CD14-positive monocyte (primary cell): ENCODE data around the gene ARF6. TPM values are rescaled to one million over a fixed set of nuclear protein-coding genes. Genes with fewer than 3 reads are reported as not detected.

Source experiments
- DNase-seq, 3 donors: peaks; one replicate each; pipeline ENCODE4 v3.0.0-alpha.2; 2011 to 2022
- H2AFZ ChIP-seq: 2 replicates; pipeline ENCODE4 v1.6.0; 2012; ENCODE audit warnings: mild to moderate bottlenecking, low read depth, low read length, inconsistent platforms; ENCODE audit not compliant: insufficient read depth, poor library complexity, severe bottlenecking
- H3K27ac ChIP-seq, 2 donors: 1 replicate in 1 of 2; 2 replicates in 1 of 2; pipeline ENCODE4 v1.5.1; 2012 to 2013; ENCODE audit warnings: low read length in 2 of 2, control low read depth in 1 of 2, inconsistent platforms in 1 of 2, low read depth in 1 of 2, mild to moderate bottlenecking in 1 of 2
- H3K27me3 ChIP-seq, 2 donors: one replicate each; pipeline versions ENCODE4 v1.6.0 to v1.6.1; 2011 to 2013; ENCODE audit warnings: low read length in 2 of 2; ENCODE audit not compliant: control insufficient read depth in 2 of 2, insufficient read depth in 2 of 2
- H3K36me3 ChIP-seq, 2 donors: replicated peaks in 1 of 2; 1 replicate in 1 of 2; 2 replicates in 1 of 2; pipeline versions ENCODE4 v1.5.1 to v1.6.1; 2012 to 2013; ENCODE audit warnings: low read length in 2 of 2, control low read depth in 1 of 2, inconsistent platforms in 1 of 2, mild to moderate bottlenecking in 1 of 2; ENCODE audit not compliant: insufficient read depth in 2 of 2, control insufficient read depth in 1 of 2
- H3K4me1 ChIP-seq, 2 donors: 1 replicate in 1 of 2; 2 replicates in 1 of 2; pipeline versions ENCODE4 v1.5.1 to v1.6.1; 2012 to 2013; ENCODE audit warnings: low read length in 2 of 2, control low read depth in 1 of 2, inconsistent platforms in 1 of 2, mild to moderate bottlenecking in 1 of 2, moderate library complexity in 1 of 2; ENCODE audit not compliant: insufficient read depth in 2 of 2, control insufficient read depth in 1 of 2
- H3K4me2 ChIP-seq: replicated peaks from 2 replicates; pipeline ENCODE3; 2012; ENCODE audit warnings: low read length, moderate library complexity, mild to moderate bottlenecking; ENCODE audit not compliant: poor library complexity, severe bottlenecking; ENCODE audit errors: extremely low read depth
- H3K4me3 ChIP-seq, 3 experiments: fragments of 200-600 bp in 1 of 3; sonication (generic) in 1 of 3; replicated peaks in 1 of 3; 1 replicate in 2 of 3; 2 replicates in 1 of 3; pipeline ENCODE4 v1.5.1; 2011 to 2013; ENCODE audit warnings: low read length in 3 of 3, mild to moderate bottlenecking in 3 of 3, control low read depth in 2 of 3, low read depth in 2 of 3, inconsistent platforms in 1 of 3, moderate library complexity in 1 of 3
- H3K79me2 ChIP-seq: 2 replicates; pipeline ENCODE4 v1.6.0; 2012; ENCODE audit warnings: mild to moderate bottlenecking, control low read depth, inconsistent platforms, low read length, moderate library complexity; ENCODE audit not compliant: insufficient read depth
- H3K9ac ChIP-seq: 2 replicates; pipeline ENCODE4 v1.6.0; 2017; ENCODE audit warnings: low read length, mild to moderate bottlenecking; ENCODE audit not compliant: insufficient read depth, poor library complexity, severe bottlenecking
- H3K9me3 ChIP-seq, 2 donors: replicated peaks in 1 of 2; 1 replicate in 1 of 2; 2 replicates in 1 of 2; pipeline versions ENCODE4 v1.5.1 to v1.6.1; 2012 to 2013; ENCODE audit warnings: low read length in 2 of 2, control low read depth in 1 of 2; ENCODE audit not compliant: control insufficient read depth in 1 of 2, insufficient read depth in 1 of 2
- H4K20me1 ChIP-seq: 2 replicates; pipeline ENCODE4 v1.6.0; 2012; ENCODE audit warnings: mild to moderate bottlenecking, low read length, control low read depth, moderate library complexity; ENCODE audit not compliant: insufficient read depth
- H3K27ac Mint-ChIP-seq, 7 donors: one replicate each; pipeline ENCODE4 v1.8.0; 2020; ENCODE audit warnings: mild to moderate bottlenecking in 7 of 7, mixed read lengths in 7 of 7, moderate library complexity in 6 of 7, inconsistent platforms in 2 of 7
- H3K27me3 Mint-ChIP-seq, 3 donors: one replicate each; pipeline ENCODE4 v1.8.0; 2021 to 2022; ENCODE audit warnings: low read depth in 3 of 3, mild to moderate bottlenecking in 3 of 3, mixed read lengths in 3 of 3, moderate library complexity in 3 of 3, inconsistent platforms in 1 of 3
- H3K36me3 Mint-ChIP-seq, 2 donors: one replicate each; pipeline ENCODE4 v1.8.0; 2020; ENCODE audit warnings: mixed read lengths in 2 of 2, inconsistent platforms in 1 of 2, mild to moderate bottlenecking in 1 of 2
- H3K4me1 Mint-ChIP-seq: one replicate; pipeline ENCODE4 v1.8.0; 2020; ENCODE audit warnings: mild to moderate bottlenecking, mixed read lengths
- H3K4me3 Mint-ChIP-seq, 2 donors: one replicate each; pipeline ENCODE4 v1.8.0; 2020; ENCODE audit warnings: mild to moderate bottlenecking in 2 of 2, mixed read lengths in 2 of 2, moderate library complexity in 1 of 2
- H3K9me3 Mint-ChIP-seq, 7 donors: one replicate each; pipeline ENCODE4 v1.8.0; 2020 to 2022; ENCODE audit warnings: mixed read lengths in 7 of 7, mild to moderate bottlenecking in 6 of 7, moderate library complexity in 6 of 7, inconsistent platforms in 2 of 7
- WGBS: methylation state at CpG from one replicate; pipeline ENCODE4 v1.1.5; 2013; ENCODE audit warnings: missing lambda C conversion rate; ENCODE audit not compliant: insufficient coverage; 5-methylcytosine and 5-hydroxymethylcytosine counted together
- intact Hi-C, 2 donors: fragments of 100-400 bp; cut with micrococcal nuclease; formaldehyde crosslinking; loops; one replicate each; pipeline versions ENCODE4 v1.15.0 to v1.15.1; 2023
- polyA plus RNA-seq, 3 donors: library from polyadenylated mRNA; depleted of rRNA in 1 of 3; unstranded in 2 of 3; stranded (reverse) in 1 of 3; fragments of 300-500 nt in 2 of 3; fragments of >200 nt in 1 of 3; fragmentation: Illumina TruSeq in 2 of 3; gene quantifications; 1 replicate in 2 of 3; 2 replicates in 1 of 3; pipeline ENCODE4 v1.2.3, GENCODE V29; 2012 to 2021
- TF ChIP-seq, protein P1 (sequence below): fragments of 200-600 bp; IDR thresholded peaks from one replicate; pipeline ENCODE4 v1.8.0; 2022; ENCODE audit warnings: antibody characterized with exemption, mild to moderate bottlenecking

The ARF6 gene
- polyA plus RNA-seq, 3 donors = 76.4 to 136 (median 120) TPM

DNA sequence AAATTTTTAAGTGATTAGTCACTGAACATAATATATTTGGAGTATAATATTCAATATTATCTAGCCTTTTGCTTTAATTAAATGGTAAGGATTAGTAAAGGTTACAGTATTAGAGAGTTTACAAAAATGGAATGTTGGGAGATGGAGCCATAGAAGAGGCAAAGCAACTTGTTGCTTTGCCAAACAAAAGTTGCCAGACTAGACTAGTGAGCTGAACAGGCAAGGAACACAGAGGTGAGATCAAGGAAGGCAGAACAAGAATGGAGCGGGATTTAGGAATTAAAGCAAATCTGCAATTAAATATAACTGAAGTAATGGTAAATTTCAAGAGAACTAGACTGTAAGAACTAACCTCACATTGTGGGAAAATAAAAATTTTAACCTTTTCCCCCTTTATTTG lies 5.1 kb downstream of the ARF6 start:
- TF ChIP-seq, protein P1, sequence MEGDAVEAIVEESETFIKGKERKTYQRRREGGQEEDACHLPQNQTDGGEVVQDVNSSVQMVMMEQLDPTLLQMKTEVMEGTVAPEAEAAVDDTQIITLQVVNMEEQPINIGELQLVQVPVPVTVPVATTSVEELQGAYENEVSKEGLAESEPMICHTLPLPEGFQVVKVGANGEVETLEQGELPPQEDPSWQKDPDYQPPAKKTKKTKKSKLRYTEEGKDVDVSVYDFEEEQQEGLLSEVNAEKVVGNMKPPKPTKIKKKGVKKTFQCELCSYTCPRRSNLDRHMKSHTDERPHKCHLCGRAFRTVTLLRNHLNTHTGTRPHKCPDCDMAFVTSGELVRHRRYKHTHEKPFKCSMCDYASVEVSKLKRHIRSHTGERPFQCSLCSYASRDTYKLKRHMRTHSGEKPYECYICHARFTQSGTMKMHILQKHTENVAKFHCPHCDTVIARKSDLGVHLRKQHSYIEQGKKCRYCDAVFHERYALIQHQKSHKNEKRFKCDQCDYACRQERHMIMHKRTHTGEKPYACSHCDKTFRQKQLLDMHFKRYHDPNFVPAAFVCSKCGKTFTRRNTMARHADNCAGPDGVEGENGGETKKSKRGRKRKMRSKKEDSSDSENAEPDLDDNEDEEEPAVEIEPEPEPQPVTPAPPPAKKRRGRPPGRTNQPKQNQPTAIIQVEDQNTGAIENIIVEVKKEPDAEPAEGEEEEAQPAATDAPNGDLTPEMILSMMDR = no peak
- H3K27ac Mint-ChIP-seq = peak overlapping the region in 4 of 7 donors; percentile 6 to 81 (median 44)
- peaks cover 18 to 49% of the 10 kb centered on the region in 2 donors for H3K4me1 ChIP-seq
- H3K9ac ChIP-seq = no peak overlapping the region
- peaks cover 25% of the 10 kb centered on the region for H3K4me1 Mint-ChIP-seq
- peaks cover 81% of the 10 kb centered on the region for H3K79me2 ChIP-seq
- WGBS = no CpG with 5 or more reads among the region's 1 CpG
- peak overlapping the region; percentile 36 to 47 for H3K4me3 Mint-ChIP-seq
- no peaks in the 10 kb centered on the region for H3K27me3 Mint-ChIP-seq
- peak overlapping the region; percentile 76 for H3K4me2 ChIP-seq
- H4K20me1 ChIP-seq = peaks cover 59% of the 10 kb centered on the region
- no peaks in the 10 kb centered on the region for H3K27me3 ChIP-seq
- H3K4me3 ChIP-seq = peak overlapping the region in 1 of 3 experiments; percentile 100
- H2AFZ ChIP-seq = no peak overlapping the region
- peaks cover 7 to 8% of the 10 kb centered on the region in 2 donors for H3K36me3 ChIP-seq
- no peaks in the 10 kb centered on the region for H3K9me3 ChIP-seq
- intact Hi-C loops = loop anchor here in 1 of 2 donors (5.0 to 10.0 kb wide), 2 partner anchors 36 to 207 kb away; no protein-coding TSS in a partner anchor
- peaks cover 40 to 47% of the 10 kb centered on the region in 2 donors for H3K36me3 Mint-ChIP-seq
- peaks cover 0 to 2% (median 0%) of the 10 kb centered on the region in 7 donors for H3K9me3 Mint-ChIP-seq
- no peak for DNase-seq
- peak overlapping the region in 1 of 2 donors; percentile 58 for H3K27ac ChIP-seq

DNA sequence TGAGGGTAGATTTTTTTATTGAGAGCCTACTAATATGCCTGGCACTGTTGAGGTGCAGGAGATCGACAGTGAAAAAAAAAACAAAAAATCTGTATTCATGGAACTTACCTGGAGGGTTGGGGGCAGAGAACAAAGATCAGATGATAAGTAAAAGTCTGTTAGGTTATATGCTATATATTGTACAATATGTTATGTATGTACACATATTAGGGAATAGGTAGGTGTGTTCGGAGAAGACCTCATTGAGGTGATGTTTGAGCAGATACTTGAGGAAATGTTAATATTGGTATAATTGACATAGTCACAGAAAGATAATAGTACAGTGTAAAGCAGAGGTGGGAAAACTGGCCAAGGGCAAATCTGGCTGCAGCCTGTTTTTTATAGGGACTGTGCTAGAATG lies 5.6 kb downstream of the ARF6 start:
- TF ChIP-seq, protein P1 = no peak
- intact Hi-C loops = loop anchor here in 1 of 2 donors (5.0 to 10.0 kb wide), 2 partner anchors 36 to 206 kb away; no protein-coding TSS in a partner anchor
- H3K9ac ChIP-seq = no peak overlapping the region
- Mint-ChIP-seq H3K4me3 (peak overlapping the region in 1 of 2 donors; percentile 28), H3K27me3 (no peaks in the 10 kb centered on the region), H3K4me1 (peaks cover 25% of the 10 kb centered on the region), H3K27ac (peak overlapping the region in 6 of 7 donors; percentile 38 to 74 (median 60)), H3K36me3 (peaks cover 40 to 46% of the 10 kb centered on the region in 2 donors), H3K9me3 (peaks cover 0 to 2% (median 0%) of the 10 kb centered on the region in 7 donors)
- H3K27me3 ChIP-seq = no peaks in the 10 kb centered on the region
- peaks cover 76% of the 10 kb centered on the region for H3K79me2 ChIP-seq
- 93% methylated on average over 2 of the region's 2 CpGs for WGBS
- peak overlapping the region in 1 of 2 donors; percentile 58 for H3K27ac ChIP-seq
- no peak for DNase-seq
- peak overlapping the region in 1 of 3 experiments; percentile 100 for H3K4me3 ChIP-seq
- peaks cover 18 to 49% of the 10 kb centered on the region in 2 donors for H3K4me1 ChIP-seq
- peaks cover 7 to 8% of the 10 kb centered on the region in 2 donors for H3K36me3 ChIP-seq
- H3K9me3 ChIP-seq = no peaks in the 10 kb centered on the region
- peak overlapping the region; percentile 76 for H3K4me2 ChIP-seq
- H4K20me1 ChIP-seq = peaks cover 55% of the 10 kb centered on the region
- H2AFZ ChIP-seq = no peak overlapping the region
